OCI-M2 (cell line): ENCODE measurements around the gene BUD23.
"Not testable (repeated sequence)": the region's sequence is repeated elsewhere in the genome, so short reads cannot be mapped to it uniquely, and the experiment has no call there.

Experiments
- DNase-seq: peaks from one replicate; lab custom pipeline; 2025; ENCODE audit not compliant: unreplicated experiment; lab: John Stamatoyannopoulos, UW

Gene BUD23

DNA sequence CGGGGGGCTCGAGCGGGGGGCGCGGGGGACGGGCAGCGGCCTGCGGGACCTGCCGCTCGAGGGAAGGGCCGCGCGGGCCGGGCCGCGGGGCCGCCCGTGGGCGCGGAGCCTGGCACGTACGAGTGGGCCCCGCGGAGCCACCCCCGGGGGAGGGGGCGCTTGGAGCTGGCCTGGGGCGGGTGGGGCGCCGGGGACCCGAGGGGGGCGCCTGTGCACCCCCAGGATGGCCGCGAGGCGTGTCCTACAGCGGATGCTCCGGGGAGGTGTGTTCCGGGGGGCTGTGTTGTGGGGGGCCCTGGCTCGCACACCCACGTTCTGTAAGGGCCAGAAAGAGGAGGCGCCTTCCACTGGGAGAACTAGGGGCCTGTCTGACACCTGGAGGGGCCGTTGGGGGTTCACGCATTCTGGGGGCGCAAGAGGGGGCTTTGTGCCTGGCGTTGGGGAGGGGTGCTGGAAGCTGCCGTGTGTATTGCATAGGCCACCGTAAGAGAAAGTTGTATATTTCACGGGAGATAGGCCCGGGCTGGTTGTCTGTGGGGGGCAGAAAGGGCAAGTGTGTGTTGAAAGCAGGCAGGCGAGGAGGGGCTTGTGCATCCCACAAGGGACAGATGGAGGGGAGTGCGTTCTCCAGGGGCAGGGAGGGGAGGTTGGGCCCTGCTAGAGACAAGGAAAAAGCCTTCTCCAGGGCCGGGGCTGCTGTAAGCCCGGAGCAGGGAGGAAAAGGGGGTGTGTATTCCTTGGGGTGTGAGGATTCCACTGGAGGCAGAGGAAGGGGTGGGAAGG lies 15.1 kb upstream of the BUD23 start:
- no peak for DNase-seq

DNA sequence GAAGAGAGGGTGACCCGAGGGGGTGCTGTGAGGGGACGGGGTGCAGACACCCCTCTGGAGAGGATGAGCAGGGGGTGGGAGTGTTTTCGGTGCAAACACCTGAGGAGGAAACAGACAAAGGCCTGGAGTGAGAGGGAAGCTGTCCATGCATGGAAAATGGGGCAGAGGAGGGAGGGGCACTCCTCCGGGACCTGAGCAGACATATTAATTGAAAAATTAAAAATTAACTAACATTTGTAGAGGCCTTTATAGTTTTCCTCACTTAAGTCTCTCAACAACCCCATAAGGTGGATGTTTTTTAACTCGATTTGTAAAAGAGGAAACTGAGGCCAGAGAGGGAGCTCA lies 14.5 kb upstream of the BUD23 start:
- DNase-seq, result no peak

GRCh38 chr7:73669288-73669701 lies 14.1 kb upstream of the BUD23 start:
- no peak for DNase-seq

- no peak for DNase-seq
These were observed 13.5 kb upstream of the BUD23 start for GRCh38 chr7:73669858-73670385.

GRCh38 chr7:73671322-73671661 lies 12.1 kb upstream of the BUD23 start:
- DNase-seq, result no peak

- DNase-seq, result no peak
These were observed 11.4 kb upstream of the BUD23 start for GRCh38 chr7:73671857-73672445.

GRCh38 chr7:73674468-73675124 lies 8.8 kb upstream of the BUD23 start:
- DNase-seq, result no peak

DNA sequence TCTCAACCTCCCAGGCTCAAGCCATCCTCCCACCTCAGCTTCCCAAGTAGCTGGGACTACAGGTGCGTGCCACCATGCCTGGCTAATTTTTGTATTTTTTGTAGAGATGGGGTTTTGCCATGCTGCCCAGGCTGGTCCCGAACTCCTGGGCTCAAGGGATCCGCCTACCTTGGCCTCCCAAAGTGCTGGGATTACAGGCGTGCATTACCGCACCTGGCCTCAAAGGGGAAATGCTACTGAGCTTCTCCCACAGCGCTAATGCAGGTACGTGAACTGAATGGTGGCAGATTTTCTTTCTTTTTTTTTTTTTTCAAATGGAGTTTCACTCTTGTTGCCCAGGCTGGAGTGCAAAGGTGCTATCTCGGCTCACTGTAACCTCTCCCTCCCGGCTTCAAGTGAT lies 7.3 kb upstream of the BUD23 start:
- not testable (repeated sequence) for DNase-seq

DNA sequence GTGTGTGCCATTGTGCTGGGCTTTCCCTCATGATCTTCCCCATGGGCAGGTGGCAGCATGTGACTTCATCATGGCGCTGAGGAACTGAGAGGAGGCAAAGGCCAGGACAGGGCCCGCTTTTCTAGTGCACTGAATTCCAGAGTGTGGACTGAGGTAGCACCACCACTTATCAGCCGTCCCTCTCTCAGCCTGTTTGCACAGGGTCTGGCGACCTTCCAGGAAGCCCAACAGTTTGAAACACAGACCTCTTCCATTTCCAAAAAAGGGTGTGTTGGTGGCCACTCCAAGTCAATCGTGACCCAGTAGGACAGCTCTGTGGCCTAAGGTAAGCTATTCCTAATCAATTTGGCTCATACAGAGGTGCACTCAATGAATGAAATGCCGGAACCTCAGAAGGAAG lies 4.5 kb upstream of the BUD23 start:
- no peak for DNase-seq

GRCh38 chr7:73679709-73680108 lies 3.7 kb upstream of the BUD23 start:
- no peak for DNase-seq

DNA sequence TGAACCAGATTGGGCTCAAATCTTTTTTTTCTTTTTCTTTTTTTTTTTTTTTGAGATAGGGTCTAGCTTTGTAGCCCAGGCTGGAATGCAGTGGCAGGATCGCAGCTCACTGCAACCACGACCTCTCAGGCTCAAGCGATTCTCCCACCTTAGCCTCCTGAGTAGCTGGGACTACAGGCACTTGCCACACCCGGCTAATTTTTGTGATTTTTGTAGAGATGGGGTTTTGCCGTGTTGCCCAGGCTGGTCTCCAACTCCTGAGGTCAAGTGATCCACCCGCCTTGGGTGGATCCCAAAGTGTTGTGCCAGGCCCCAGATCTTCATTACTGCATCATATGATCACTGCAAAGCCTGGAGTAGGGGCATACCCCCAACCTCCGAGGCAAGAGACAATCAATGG lies 2.9 kb upstream of the BUD23 start:
- DNase-seq, result no peak

GRCh38 chr7:73681031-73681430 lies 2.4 kb upstream of the BUD23 start:
- DNase-seq, result no peak

GRCh38 chr7:73682745-73683055 lies 697 bp upstream of the BUD23 start:
- DNase-seq, result no peak

DNA sequence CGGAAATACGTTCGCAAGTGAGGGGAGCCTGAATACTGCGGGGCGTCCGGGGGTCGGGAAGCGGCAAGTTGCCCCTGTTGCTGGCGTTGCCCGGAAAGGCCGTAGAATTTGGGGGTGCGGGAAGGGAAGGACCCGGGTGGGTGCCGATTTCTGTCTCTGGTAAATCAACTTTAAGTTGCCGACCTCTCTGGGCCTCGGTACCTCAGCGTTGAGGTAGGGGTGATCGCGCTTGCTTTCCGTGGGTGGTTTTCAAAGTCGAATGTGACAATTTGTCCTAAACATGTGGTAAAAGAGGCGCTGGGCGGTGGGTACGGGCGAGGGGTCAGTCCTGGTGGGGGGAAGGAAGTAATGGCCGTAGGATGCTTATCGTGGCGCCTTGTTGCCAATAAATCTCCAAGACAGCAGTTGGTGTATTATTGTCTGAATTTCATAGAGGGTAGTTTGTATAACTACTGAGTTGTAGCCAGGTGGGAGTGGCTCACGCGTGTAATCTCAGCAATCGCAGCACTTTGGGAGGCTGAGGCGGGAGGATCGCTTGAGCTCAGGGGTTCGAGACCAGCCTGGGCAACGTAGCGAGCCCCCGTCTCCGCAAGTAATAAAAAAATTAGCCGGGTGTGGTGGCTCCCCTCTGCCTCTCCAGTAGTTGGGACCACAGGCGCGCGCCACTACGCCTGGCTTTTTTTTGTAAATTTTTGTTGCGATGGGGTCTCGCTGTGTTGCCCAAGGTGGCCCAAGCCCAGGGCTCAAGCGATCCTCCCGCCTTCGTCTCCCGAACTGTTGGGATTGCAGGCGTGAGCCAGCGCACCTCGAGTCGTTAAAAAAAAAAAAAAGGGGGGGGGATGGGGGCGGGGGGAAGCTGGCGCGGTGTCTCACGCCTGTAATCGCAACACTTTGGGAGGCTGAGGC lies 644 bp downstream of the BUD23 start:
- DNase-seq, result no peak

DNA sequence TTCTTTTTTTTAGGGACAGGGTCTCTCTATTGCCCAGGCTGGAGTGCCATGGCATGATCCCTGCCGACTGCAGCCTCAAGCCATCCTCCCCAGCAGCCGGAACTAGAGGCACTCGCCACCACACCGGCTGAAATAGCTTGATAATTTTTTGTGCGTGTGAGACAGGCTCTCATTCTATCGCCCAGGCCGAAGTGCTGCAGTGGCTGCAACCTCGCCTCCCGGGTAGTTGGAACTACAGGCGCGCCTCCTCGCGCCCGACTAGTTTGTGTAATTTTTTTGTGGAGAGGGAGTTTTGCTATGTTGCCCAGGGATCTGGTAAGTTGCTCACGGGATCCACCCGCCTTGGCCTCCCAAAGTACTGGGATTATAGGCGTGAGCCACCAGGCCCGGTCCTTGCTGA lies 1.9 kb downstream of the BUD23 start:
- DNase-seq, result no peak

GRCh38 chr7:73688288-73688687 lies 4.9 kb downstream of the BUD23 start:
- no peak for DNase-seq

GRCh38 chr7:73690646-73691045 lies 7.2 kb downstream of the BUD23 start:
- DNase-seq, result no peak

- DNase-seq, result no peak
These were observed 13.0 kb downstream of the BUD23 start for GRCh38 chr7:73696372-73696771.

- no peak for DNase-seq
These were observed 15.0 kb downstream of the BUD23 start for GRCh38 chr7:73698410-73698809.

DNA sequence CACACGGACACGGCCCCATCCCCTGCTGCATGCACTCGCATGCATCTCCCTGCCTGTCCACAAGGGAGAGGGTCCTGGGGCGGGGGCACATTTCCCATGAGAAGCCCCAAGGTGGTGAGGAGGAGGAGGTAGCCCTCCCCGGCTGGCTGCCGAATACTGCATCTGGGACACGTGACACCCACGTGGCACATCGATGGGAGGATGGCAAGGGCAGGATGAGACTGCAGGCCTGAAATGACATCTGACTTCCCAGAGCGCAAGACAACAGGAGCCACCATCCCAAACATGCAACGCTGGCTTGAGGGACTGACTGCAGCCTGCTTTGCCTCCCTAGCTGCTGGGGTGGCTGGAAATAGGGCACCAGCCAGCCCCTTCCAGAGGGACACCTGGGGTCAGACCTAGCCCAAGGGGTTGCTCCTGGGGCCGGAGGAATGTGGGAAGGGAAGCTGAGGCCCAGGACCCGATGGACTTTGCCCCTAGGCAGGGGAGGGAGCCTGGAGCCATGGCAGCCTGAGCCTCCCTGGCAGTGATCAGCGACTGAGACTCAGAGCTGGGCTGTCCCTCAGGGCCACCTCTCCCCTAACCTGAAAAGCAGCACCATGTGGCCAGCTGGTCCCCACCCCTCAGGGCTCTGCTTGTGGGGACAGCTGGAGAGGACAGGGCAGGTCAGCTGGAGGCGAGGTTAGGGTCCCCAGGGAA lies 16.1 kb downstream of the BUD23 start:
- DNase-seq, result no peak

DNA sequence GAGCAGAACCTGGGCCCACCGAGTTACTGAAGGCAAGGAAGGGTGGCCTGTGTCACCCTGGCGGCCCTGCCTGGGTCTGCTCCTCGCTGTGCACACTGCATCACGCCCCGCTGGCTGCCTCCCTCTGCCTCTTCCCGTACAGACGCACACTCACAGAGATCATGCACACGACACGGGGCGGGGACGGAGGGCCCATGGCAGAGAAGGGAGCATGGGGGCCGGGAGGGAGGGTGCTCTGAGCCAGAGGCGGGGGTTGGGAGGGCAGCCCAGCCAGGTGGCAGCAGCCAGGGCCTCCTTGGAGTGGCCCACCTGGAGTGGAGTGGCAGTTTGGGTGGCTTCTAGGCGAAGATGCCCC lies 16.6 kb downstream of the BUD23 start:
- DNase-seq, result no peak
